ENCODE results near the gene TGFBR2.

- TF ChIP-seq CTCF (IDR thresholded peaks at IDR 0.05) (no peak), POLR2A (IDR thresholded peaks at IDR 0.05) (no peak)
These were observed 47.9 kb downstream of the TGFBR2 start for GRCh38 chr3:30654269-30654668.
